Measurements from ENCODE around the gene TEN1.

TEN1 gene

DNA sequence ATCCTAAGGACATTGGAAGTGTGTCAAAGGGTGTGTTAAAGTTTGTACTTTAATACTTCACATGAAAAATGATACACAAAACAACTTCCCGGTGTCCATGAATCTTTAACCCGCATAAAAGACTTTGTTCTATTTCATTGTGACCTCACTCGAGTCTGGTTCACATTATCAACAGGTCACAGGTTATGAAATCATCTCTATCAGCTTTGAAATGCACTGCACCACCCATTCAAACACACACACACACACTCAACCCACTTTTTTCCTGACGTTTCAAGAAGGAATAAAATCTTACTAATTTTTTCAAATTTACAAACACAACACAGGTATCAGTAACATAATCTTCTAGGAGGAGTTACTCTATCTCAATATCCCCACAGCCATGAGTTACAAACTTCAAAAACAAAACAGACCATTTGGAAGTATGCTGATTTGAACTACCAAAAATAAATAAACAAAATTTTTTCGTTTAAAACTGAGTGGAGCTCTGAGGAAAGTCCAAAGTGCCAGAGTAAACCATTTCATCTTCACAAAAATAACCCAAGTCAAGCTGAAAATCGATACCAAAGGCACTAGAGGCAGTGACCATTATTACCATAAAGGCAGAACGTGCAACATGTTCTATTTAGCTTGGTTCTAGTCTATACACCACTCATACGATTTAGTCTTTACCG, 2.7 kb upstream of the TEN1 start:
- DNase-seq (ENCODE audit: low read depth, low spot score) = no peak

DNA sequence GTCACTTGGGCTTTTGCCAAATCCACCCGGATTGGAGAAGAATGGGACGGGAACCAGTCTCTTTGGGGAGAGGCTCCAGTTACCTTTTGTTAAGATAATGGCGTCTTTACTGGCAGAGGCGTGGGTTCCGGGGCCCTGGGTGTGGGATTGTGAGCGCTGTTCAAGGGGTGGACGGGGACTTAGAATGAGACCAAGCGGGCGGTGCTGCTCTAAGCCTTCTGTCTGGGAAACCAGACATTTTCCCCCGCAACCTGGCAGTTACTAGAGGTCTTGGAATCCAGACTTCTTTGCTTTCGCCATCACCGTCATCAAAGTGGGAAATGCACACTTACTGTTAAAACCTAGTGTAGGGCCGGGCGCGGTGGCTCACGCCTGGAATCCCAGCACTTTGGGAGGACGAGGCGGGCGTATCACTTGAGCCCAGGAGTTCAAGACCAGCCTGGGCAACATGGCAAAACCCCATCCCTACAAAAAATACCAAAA, 706 bp downstream of the TEN1 start:
- DNase-seq (ENCODE audit: low read depth, low spot score) = no peak

DNA sequence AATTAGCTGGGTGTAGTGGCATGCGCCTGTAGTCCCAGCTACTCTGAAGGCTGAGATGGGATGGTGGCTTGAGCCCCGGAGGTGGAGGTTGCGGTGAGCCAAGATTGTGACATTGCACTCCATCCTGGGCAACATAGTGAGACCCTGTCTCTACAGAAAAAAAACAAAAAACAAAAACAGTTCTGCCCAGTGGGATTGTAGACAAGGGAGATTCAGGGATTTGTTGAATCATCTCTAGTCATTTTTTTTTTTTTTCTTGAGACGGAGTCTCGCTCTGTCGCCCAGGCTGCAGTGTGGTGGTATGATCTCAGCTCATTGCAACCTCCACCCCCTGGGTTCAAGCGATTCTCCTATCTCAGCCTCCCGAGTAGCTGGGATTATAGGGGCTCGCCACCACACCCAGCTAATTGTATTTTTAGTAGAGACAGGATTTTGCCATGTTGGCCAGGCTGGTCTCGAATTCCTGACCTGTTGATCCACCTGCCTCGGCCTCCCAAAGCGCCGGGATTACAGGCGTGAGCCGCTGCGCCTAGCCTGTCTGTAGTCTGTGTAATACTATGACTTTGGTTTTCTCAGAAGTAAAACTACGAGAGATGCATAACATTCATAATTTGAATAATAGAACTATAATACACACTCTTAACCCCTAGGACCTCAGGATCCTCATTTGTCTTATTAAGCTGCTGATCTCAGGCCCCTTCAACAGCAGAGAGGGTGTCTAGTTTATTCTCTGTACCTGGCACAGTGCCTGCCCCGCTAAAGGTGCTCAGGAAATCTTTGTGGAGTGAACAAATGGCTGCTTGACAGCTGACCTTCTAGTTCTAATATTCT, 1.4 kb downstream of the TEN1 start:
- DNase-seq (ENCODE audit: low read depth, low spot score) = no peak

DNA sequence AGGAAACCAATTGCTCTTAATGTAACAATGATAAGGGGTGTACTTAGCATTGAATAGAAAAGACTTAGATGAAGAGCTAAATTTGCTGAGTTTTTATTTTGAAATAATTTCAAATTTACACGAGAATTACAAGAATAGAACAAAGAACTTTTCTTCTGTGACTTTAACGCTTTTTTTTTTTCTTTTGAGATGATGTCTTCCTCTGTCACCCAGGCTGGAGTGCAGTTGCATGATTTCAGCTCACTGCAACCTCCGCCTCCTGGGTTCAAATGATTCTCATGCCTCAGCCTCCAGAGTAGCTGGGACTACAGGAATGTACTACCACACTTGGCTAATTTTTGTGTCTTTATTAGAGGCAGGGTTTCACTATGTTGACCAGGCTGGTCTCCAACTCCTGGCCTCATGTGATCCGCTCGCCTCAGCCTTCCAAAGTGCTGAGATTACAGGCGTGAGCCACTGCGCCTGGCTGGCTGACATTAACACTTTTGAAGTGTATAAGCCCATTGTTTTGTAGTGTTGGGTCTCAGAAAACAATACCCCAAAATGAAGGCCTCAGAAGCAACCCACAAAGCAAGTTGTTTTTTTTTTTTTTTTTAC, 2.1 kb downstream of the TEN1 start:
- no peak for DNase-seq (ENCODE audit: low read depth, low spot score)

DNA sequence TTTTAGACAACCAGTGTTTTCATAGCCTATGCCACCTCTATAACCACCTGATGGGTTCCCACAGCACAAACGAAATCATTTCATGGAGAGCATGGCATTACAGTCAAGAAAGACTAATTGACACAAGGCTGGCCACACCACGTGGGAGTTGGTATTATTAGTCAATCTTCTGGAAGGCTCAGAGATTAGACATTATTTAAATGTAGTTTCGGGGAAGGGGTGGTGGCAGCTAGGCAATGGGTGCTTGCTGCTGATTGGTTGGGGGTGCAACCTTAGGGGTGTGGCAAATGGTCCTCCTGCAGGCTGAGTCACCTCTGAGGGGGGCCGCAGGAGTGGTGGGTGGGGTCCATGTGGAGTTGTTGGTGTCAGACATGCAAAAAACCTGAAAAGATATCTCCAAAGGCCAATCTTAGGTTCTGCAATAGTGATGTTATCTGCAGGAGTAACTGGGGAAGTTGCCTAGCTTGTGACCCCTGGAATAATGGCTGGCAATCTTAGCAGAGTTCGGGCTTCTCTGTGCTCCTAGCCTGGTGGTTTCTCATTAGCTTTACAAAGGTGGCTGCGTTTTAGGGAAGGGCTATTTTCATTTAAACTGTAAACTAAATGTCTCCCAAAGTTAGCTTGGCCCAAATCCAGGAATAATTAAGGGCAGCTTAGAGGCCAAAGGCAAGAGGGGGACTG, 4.6 kb downstream of the TEN1 start:
- DNase-seq (ENCODE audit: low read depth, low spot score) = no peak

DNA sequence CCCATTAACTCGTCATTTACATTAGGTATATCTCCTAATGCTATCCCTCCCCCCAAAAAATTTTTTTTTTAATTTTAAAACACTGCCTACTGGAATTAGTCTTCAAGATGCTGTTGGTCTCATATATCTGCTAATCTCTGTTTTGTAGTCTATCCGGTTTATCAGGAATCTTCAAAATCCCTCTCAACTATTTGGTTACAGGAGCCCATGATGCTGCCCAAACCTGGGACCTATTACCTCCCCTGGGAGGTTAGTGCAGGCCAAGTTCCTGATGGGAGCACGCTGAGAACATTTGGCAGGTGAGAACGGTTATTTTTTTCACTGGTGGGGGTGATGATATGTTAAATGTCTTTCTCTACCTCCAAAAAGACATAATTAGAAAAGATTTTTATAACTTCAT, 6.9 kb downstream of the TEN1 start:
- DNase-seq (ENCODE audit: low read depth, low spot score) = no peak

DNA sequence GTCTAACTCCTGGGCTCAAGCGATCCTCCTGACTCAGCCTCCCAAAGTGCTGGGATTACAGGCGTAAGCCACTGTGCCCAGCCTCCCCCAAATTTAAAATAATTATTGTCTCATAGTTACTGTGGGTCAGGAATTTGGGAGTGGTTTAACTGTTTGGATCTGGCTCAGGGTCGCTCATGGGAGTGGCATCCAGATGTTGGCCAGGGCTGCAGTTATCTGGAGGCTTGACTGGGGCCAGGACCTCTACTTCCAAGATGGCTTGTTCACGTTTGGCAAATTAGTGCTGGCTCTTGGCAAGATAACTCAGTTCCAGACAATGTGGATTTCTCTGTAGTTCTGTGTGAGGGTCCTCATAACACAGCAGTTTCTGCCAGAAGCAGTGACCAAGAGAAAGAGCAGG, 8.0 kb downstream of the TEN1 start:
- DNase-seq (ENCODE audit: low read depth, low spot score) = no peak

DNA sequence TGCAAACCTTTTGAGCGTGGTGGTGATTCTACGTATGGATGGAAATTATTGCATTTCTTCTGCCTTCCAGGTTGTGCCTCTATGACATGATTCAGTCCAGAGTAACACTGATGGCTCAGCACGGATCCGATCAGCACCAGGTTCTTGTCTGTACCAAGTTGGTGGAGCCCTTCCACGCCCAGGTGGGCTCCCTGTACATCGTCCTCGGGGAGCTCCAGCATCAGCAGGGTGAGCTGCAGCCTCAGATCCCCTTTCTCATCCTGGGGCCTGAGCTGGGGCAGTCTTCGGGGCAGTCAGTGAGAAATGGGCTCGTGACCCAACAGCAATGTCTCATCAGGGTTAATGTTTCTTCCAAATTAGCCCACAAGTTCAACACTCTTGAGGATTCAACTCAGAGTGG, 12.4 kb downstream of the TEN1 start:
- DNase-seq (ENCODE audit: low read depth, low spot score) = no peak

DNA sequence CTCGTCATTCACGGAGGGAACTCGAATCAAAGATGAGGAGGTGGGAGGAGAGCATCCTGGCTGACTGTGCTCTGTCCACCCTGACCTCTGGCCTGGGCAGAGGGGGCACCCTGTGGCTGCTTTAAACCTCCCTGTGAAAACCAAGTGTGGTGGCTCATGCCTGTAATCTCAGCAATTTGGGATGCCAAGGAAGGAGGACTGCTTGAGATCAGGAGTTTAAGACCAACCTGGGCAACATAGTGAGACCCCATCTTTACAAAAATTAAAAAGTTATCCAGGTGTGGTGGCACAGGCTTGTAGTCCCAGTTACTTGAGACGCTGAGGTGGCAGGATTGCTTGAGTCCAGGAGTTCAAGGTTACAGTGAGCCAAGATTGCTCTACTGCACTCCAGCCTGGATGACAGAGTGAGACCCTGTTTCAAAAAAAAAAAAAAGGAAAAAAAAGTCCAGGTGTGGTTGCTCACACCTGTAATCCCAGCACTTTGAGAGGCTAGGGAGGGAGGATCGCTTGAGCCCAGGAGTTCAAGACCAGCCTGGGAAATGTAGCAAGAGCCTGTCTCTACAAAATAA, 15.8 kb downstream of the TEN1 start:
- no peak for DNase-seq (ENCODE audit: low read depth, low spot score)

DNA sequence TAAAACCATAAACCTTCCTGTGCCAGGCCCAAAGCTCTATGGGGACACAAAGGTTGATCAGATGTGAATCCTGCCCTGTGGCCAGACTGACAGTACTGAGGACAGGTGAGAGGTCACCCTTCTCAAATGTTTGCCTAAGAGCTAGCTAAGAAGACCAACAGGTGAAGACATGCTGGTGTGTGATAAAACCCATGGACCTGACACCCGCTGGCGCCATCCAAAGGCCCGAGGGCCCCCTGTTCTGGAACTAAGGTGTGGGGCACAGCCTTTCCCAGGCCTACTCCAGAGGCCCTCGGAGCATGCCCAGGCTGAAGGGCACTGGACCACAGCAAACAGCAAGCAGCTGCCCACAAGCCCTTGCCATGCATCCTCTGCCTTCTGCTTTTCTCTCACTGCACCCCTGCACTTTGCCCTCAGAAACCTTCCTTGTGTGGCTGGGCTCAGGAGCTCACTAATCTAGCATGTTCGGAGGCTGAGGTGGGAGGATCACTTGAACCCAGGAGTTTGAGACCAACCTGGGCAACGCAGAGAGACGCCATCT, 16.4 kb downstream of the TEN1 start:
- DNase-seq (ENCODE audit: low read depth, low spot score) = no peak

DNA sequence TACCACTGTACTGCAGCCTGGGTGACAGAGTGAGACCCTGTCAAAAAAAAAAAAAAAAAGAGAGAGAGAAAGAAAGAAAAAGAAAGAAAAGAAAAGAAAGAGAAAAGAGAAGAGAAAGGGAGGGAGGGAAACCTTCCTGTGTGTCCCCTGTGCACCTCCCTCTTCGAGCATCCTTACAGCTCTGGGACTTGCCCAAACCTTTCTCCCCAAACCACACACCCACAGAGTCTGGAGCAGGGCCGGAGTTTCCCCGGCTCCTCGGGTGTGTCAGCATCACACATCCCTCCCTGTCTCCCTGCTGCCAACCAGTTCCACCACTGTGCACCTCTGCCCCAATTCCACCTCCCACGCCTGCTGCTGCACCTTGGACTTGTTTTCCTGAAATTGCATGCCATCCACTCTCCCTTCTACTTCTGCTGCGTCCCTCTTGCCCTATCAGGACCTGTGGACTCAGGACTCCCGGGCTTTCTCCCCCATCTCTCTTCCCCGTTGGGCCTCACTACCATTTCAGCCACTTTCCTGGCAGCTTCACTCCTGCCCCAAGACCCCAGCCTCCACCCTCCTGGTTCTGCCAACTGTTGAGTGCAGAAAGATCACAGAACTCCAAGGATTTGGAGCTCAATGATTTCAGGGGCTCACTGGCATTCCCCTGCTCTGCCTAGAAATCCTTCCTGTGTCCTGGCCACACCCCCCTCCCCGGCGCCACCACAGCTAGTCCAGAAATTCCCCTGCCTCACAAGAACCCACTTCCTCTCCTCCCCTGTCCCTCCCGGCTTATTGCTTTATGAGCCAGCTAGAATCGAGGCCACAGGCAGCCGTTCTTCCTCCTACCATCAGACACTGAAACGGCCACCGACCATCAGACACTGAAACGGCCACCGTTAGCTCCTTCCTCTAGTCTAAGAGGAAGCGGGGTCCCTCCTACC, 17.9 kb downstream of the TEN1 start:
- no peak for DNase-seq (ENCODE audit: low read depth, low spot score)

DNA sequence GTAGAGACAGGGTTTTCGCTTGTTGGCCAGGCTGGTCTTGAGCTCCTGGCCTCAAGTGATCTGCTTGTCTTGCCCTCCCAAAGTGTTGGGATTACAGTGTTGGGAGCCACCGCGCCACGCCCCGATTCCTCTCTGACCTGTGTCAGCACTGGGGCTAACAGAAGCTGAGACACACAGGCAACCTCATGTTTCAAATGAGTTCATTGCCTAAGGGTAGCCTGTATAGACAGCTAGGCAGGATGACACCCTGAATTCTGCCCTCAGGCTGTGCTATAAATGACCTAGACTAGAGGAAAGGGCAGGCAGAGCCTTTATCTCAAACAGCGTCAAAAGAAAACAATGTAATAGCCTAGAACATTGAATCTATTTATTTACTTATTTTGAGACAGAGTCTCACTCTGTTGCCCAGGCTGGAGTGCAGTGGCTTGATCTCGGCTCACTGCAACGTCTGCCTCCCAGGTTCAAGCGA, 19.3 kb downstream of the TEN1 start:
- no peak for DNase-seq (ENCODE audit: low read depth, low spot score)

DNA sequence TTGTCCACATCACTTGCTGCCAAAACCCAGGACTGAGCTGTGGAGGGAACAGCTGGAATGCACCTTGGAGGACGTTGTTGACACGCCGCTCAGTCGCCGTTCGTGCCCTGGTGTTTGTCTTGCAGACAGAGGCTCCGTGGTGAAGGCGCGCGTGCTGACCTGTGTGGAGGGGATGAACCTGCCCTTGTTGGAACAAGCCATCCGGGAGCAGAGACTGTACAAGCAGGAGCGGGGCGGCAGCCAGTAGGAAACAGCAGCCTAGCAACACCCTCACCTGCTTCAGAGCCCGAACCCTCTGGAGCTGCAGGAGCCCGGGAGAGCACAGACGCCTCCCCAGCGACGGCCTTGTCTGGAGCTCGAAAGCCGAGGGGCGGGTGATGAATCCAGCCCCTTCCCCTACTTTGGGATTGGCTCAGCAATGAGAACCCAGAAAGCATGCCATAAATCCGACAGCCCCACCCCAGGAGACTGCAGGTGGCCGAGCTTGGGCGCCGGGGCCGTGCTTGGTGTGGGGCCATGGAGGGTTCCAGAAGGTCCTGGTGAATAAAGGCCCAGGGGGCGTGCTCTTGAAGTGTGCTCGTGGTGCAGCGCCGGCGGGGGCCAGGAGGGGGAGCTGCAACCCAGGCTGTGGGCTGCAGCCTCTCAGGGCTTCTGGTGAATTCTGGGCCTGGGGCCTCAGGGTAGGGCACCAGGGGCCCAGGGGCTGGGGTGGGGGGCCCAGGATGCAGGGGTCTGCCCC, 21.1 kb downstream of the TEN1 start:
- peak; percentile 23 for DNase-seq (ENCODE audit: low read depth, low spot score)

DNA sequence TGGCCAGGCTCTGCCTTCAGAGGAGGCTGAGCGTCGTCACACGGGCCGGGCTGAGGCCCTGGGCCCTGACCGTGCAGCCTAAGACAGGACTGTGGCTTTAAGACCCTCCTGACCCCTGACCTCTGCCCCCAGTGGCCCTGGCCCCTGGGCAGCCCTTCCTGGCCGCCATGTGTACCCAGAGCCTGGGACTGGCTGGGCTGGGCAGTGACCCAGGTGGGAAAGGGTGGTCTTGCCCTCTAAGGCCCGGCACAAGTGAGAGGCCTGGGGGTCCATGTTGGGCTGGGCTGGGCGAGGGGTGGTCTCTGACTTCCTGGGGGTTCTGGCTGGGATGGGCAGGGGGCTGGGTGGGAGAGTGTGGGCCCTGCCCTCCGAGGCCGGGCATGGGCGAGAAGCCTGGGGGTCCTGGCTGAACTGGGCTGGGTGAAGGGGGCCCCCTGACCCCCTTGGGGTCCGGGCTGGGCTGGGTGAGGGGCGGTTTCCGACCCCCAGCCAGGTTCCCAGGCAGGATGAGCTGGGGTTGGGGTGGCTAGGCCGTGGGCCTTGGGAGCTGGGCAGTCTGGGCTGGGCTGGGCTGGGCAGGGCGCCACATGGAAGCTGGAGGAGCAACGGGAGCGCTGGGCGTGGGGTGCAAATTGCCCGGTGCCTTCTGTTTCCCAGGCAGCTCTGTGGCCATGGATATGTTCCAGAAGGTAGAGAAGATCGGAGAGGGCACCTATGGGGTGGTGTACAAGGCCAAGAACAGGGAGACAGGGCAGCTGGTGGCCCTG, 21.9 kb downstream of the TEN1 start, which contains the start of gene CDK3:
Gene CDK3, plus strand, starts transcription at position 101 of the 767 bp plus-strand sequence. Its CDS starts 571 bp downstream, at position 672.
- DNase-seq (ENCODE audit: low read depth, low spot score) = no peak

DNA sequence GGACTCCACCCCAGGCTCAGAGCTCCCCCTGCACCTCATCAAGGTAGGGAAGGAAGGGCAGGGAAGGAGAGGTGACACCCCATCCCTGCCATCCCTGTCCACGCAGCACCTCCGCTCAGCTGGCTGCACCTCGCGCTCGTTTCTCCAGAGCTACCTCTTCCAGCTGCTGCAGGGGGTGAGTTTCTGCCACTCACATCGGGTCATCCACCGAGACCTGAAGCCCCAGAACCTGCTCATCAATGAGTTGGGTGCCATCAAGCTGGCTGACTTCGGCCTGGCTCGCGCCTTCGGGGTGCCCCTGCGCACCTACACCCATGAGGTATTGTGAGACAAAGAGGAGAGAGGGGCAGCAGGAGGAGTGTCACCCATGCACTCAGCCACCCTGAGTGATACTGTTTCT, 23.1 kb downstream of the TEN1 start:
- no peak for DNase-seq (ENCODE audit: low read depth, low spot score)

DNA sequence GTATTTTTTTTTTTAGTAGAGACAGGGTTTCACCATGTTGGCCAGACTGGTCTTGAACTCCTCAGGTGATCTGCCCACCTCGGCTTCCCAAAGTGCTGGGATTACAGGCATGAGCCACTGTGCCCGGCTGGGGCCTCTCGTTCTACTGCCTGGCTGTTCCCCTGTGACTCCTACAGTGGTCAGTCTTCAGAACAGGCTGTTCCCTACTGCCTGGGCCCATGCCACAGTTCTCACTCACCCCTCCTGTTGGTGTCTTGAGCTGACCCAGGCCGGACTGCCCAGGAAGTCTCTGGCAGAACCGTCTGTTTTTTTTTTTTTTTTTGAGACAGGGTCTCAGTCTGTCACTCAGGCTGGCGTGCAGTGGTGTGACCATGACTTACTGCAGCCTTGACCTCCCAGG, 24.9 kb downstream of the TEN1 start:
- DNase-seq (ENCODE audit: low read depth, low spot score) = no peak

DNA sequence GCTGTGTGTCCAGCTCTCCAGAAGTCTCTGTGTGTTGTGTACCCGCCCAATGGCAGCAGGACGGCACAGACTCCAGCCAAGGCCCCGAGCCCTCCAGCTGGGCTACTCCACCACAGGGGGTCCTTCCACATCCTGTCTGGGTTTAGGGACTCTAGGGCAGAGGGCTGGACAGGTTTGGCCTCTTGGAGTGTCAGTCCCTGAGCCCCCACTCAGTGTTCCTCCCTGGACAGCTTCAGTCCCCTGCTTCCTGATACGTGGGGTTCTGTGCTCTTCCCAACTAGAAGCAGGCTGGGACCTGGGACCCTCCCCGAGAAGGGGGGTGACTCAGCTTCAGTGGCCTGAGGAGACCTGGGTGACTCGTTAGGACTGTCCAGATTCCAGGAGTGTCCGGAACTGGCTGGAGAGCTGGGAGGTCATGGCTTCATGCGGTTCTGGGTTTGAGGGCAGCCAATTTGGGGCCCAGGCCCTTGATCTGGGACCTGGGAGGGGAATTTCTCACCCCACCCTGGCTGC, 25.8 kb downstream of the TEN1 start:
- DNase-seq (ENCODE audit: low read depth, low spot score) = no peak
